Activated CD4-positive, alpha-beta T cell treated with anti-CD3 and anti-CD28 coated beads, Interleukin-2, amount 50 U/mL, for 16 hours (primary cell): Measurements from ENCODE around the gene ARHGAP5.

Experiments used
- DNase-seq: peaks from one replicate; pipeline ENCODE4 v3.0.0-alpha.2; 2020

Gene ARHGAP5

GRCh38 chr14:32185097-32185496 is 108.0 kb downstream of the ARHGAP5 start:
- DNase-seq, result no peak

DNA sequence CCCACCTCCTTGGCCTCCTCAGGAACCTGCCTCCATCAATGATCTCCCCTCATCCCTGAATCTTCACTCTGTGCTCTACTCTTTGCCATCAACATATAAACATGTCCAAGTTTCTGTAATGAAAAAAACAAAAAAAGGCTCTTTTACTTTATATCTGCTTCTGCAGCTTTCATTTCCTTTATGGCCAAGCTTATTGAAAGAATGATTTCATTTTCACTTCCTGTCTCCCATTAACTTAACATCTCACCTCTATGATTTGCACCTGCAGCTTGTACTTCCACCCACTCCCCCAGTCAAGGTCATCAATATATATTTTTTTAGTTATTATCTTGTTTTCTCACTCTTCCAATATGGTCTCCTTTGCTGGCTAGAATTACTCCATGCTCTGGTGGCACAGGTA is 109.1 kb downstream of the ARHGAP5 start:
- DNase-seq, result no peak

GRCh38 chr14:32189811-32190210 is 112.7 kb downstream of the ARHGAP5 start:
- DNase-seq, result no peak

GRCh38 chr14:32190673-32191072 is 113.6 kb downstream of the ARHGAP5 start:
- DNase-seq, result no peak

DNA sequence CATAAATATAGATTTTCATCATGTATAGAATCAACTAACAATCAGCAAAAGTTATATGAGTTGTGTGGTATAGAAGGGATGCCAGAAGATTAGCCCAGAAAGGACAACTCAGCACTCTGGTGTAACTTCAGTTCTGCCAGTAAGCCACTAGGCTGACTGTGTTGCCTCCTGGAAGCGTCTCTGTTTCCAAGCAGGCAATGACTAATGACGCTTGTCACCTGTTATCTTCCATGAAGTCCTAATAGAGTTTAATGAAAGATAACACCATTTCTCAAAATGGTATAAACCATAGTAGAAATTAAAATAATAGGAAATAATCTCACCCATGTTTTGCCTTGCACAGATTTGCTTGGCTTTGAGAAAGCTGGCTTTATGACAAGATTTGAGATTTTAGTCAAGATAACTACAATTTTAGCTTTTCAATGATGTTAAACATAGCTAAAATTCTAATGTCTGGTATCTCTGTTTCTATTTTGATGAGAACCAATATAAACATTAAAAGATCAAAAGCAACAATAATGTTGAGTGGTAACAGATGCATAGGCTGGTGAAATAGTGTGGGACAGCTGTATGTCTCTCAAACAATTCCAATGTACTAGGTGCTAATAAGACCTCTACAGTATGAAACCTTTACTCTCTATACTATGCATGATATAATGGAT is 115.7 kb downstream of the ARHGAP5 start:
- DNase-seq, result no peak

DNA sequence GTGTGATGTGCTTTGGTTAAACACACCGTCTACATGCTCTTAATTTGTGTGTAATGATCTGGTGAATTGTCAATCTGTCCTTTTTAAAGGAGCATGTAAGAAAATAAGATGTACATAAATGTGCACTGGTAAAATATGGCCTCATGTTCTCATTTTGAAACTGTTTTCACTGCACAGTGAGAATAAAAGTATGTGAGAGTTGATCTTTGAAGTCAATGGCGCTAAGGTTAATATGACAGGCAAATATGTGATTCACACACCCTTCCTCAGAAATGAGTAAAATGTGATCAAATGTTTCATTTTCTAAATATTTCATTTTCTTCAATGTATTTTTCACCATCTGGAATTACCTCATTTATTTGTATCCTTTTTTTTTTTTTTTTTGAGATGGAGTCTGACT is 116.4 kb downstream of the ARHGAP5 start:
- peak; percentile 15 for DNase-seq

GRCh38 chr14:32195636-32196035 is 118.5 kb downstream of the ARHGAP5 start:
- DNase-seq, result no peak

- DNase-seq, result peak; percentile 10
These were observed 120.8 kb downstream of the ARHGAP5 start for GRCh38 chr14:32197919-32198318.

DNA sequence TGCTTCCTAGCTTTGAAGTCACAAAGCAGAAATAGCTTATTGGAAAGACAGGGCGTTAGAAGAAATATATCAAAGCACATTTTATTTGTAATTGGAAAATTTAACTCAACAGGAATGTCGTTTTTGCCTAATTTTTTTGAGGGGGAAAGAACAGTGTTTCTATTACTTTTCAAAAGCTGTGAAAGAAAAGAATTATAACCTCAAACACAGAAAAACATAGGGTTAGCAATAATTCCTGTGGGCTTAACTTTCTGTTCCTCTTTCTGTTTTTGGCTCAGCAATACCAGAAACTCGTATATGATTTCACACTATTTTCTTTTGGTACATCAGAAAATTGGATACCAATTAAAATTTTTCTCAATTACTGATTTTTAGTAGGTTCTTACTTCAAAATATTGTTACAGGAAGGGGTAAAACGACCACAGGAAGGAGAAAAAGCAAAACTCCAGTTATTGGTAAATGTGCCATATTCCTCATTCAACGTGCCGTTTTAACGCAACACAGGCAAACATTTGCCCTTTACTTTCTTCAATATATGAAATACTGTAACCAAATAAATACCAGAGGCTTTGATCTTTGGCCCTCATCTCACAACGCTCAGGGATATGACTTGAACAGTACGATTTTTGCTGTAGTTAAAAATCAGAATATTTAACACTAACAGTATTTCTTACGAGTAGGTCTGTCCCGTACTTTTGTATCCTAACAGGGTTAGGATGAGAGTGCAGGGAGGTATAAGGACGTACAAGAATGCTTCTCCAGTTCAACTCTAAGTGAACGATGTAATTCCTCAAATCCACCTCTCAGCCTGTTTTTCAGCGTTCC is 123.5 kb downstream of the ARHGAP5 start:
- DNase-seq, result no peak

- DNase-seq, result peak; percentile 81
These were observed 124.2 kb downstream of the ARHGAP5 start for GRCh38 chr14:32201193-32201815.

GRCh38 chr14:32201816-32202490 is 124.8 kb downstream of the ARHGAP5 start, which contains the start of gene RNU6-7:
Gene RNU6-7 (plus strand): TSS chr14:32202045.
- DNase-seq, result peak; percentile 42

GRCh38 chr14:32202491-32202997 is 125.4 kb downstream of the ARHGAP5 start:
- no peak for DNase-seq

DNA sequence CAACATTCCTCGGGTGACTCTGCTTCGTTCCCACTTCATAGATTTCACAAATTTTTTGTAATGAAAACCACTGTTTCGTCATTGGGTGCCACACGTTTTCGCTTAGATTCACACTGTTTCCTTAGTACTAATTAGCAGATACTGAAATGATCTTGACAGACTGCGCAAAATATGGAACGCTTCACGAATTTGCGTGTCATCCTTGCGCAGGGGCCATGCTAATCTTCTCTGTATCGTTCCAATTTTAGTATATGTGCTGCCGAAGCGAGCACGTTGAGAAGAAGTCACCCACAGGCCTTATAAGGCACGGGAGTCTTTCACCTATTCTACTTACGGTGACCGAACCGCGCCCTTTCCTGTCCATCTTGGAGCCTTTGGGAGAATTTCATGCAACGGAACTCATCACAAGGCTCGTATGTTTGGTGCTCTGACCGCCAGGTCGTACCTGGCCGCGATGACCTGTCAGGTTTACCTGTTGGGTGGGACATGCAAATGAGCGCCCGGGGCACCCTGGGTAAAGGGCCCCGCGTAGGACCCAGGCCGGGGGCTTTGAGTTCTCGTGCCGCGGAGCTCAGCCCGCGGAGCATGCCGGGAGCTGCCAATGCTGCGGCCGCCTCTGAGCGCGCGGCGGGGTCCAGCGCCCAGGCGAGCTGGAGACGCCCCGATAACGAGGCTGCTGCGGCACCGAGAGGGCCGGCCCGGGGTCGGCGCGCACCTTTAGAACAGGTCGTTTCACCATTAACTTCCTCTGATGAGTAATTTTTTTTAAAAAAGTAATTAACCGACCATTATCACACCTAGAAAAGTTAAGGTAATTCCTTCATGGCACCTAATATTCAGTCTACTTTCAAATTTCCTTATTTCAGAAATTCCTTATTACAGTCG is 126.1 kb downstream of the ARHGAP5 start, which contains the start of gene RNU6-8:
Gene RNU6-8, minus strand, starts transcription at position 272 of the 885 bp plus-strand sequence.
- peak; percentile 87 for DNase-seq

DNA sequence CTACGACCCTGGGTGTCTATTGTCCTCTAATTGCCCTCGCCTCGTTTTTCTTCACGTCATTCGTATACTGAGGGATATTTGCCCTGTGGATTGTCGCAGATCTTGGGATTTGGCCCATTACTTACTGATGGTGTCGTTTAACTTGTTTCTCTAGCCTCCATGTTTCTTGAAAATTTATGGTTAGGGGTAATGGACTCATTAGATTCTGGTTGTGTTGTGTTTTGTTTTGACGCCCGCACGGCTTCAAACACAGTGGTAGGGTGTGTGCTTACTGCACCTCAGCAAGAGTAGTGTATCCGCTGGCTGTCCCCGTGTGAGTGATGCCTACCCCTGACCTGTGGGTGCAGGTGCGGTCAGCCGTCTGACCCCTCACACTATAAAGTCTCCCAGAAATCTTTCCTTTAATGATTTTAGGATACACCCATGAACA is 126.8 kb downstream of the ARHGAP5 start:
- DNase-seq, result peak; percentile 16

- no peak for DNase-seq
These were observed 128.4 kb downstream of the ARHGAP5 start for GRCh38 chr14:32205554-32205953.

GRCh38 chr14:32205984-32206383 is 128.9 kb downstream of the ARHGAP5 start:
- DNase-seq, result peak; percentile 9

- DNase-seq, result no peak
These were observed 129.4 kb downstream of the ARHGAP5 start for GRCh38 chr14:32206552-32206951.

GRCh38 chr14:32208490-32208889 is 131.4 kb downstream of the ARHGAP5 start:
- DNase-seq, result no peak
